ENCODE measurements around the gene MCRIP2. TPM values are rescaled to one million over a fixed set of nuclear protein-coding genes. Genes with fewer than 3 reads are reported as not detected.
"Not testable (repeated sequence)": the region's sequence is repeated elsewhere in the genome, so short reads cannot be mapped to it uniquely, and the experiment has no call there.

Gene MCRIP2
- total RNA-seq, 1 experiment from 2014 or later: 83.1 TPM

- peak overlapping the region; percentile 90 for H3K4me3 ChIP-seq (ENCODE audit: insufficient read depth, low read depth, low read length)
- peak; percentile 73 for DNase-seq
- H3K36me3 ChIP-seq (replicated peaks; ENCODE audit: control insufficient read depth, insufficient read depth, low read length): peaks cover 11% of the 10 kb centered on the region
- no peaks in the 10 kb centered on the region for H3K27me3 ChIP-seq (ENCODE audit: control insufficient read depth, insufficient read depth, low read length)
Observed at GRCh38 chr16:680967-681745, 39.5 kb downstream of the MCRIP2 start.

- no peak for DNase-seq
- Histone ChIP-seq H3K4me3 (ENCODE audit: insufficient read depth, low read depth, low read length) (no peak overlapping the region), H3K36me3 (replicated peaks; ENCODE audit: control insufficient read depth, insufficient read depth, low read length) (peaks cover 11% of the 10 kb centered on the region), H3K27me3 (ENCODE audit: control insufficient read depth, insufficient read depth, low read length) (no peaks in the 10 kb centered on the region)
Observed at GRCh38 chr16:681746-682427, 40.3 kb downstream of the MCRIP2 start.

- Histone ChIP-seq H3K27me3 (ENCODE audit: control insufficient read depth, insufficient read depth, low read length) (no peaks in the 10 kb centered on the region), H3K4me3 (ENCODE audit: insufficient read depth, low read depth, low read length) (peak overlapping the region; percentile 87), H3K36me3 (replicated peaks; ENCODE audit: control insufficient read depth, insufficient read depth, low read length) (peaks cover 11% of the 10 kb centered on the region)
- peak; percentile 57 for DNase-seq
Observed at GRCh38 chr16:682493-683395, 41.1 kb downstream of the MCRIP2 start.

GRCh38 chr16:683396-684070 is 41.9 kb downstream of the MCRIP2 start:
- peak overlapping the region; percentile 87 for H3K4me3 ChIP-seq (ENCODE audit: insufficient read depth, low read depth, low read length)
- H3K36me3 ChIP-seq (replicated peaks; ENCODE audit: control insufficient read depth, insufficient read depth, low read length): peaks cover 11% of the 10 kb centered on the region
- H3K27me3 ChIP-seq (ENCODE audit: control insufficient read depth, insufficient read depth, low read length): no peaks in the 10 kb centered on the region
- peak; percentile 77 for DNase-seq

GRCh38 chr16:684071-684794 is 42.6 kb downstream of the MCRIP2 start, which contains the start of gene JMJD8:
JMJD8 (minus strand) TSS chr16:684334; CDS start chr16:684319, 15 bp downstream.
- H3K27me3 ChIP-seq (ENCODE audit: control insufficient read depth, insufficient read depth, low read length): no peaks in the 10 kb centered on the region

GRCh38 chr16:684961-685696 is 43.5 kb downstream of the MCRIP2 start:
- peaks cover 11% of the 10 kb centered on the region for H3K36me3 ChIP-seq (replicated peaks; ENCODE audit: control insufficient read depth, insufficient read depth, low read length)
- no peaks in the 10 kb centered on the region for H3K27me3 ChIP-seq (ENCODE audit: control insufficient read depth, insufficient read depth, low read length)
- no peak for DNase-seq
- no peak overlapping the region for H3K4me3 ChIP-seq (ENCODE audit: insufficient read depth, low read depth, low read length)

More at GRCh38 chr16:684071-684794, 42.6 kb downstream of the MCRIP2 start, which contains the start of gene JMJD8:
- peak within 1 kb of the TSS; percentile 87 for H3K4me3 ChIP-seq (ENCODE audit: insufficient read depth, low read depth, low read length)
- H3K36me3 ChIP-seq (replicated peaks; ENCODE audit: control insufficient read depth, insufficient read depth, low read length): peaks cover 11% of the 10 kb centered on the region
- DNase-seq: peak; percentile 99

GRCh38 chr16:685967-686366 is 44.3 kb downstream of the MCRIP2 start:
- H3K4me3 ChIP-seq (ENCODE audit: insufficient read depth, low read depth, low read length): no peak overlapping the region
- peaks cover 11% of the 10 kb centered on the region for H3K36me3 ChIP-seq (replicated peaks; ENCODE audit: control insufficient read depth, insufficient read depth, low read length)
- peaks cover 2% of the 10 kb centered on the region for H3K27me3 ChIP-seq (ENCODE audit: control insufficient read depth, insufficient read depth, low read length)
- DNase-seq: peak; percentile 84

- H3K4me3 ChIP-seq (ENCODE audit: insufficient read depth, low read depth, low read length): no peak overlapping the region
- H3K27me3 ChIP-seq (ENCODE audit: control insufficient read depth, insufficient read depth, low read length): peaks cover 5% of the 10 kb centered on the region
- DNase-seq: no peak
- H3K36me3 ChIP-seq (replicated peaks; ENCODE audit: control insufficient read depth, insufficient read depth, low read length): peaks cover 9% of the 10 kb centered on the region
Observed at GRCh38 chr16:686459-687260, 45.0 kb downstream of the MCRIP2 start.

GRCh38 chr16:687499-687898 is 45.9 kb downstream of the MCRIP2 start:
- peaks cover 12% of the 10 kb centered on the region for H3K27me3 ChIP-seq (ENCODE audit: control insufficient read depth, insufficient read depth, low read length)
- no peak overlapping the region for H3K4me3 ChIP-seq (ENCODE audit: insufficient read depth, low read depth, low read length)
- DNase-seq: no peak
- H3K36me3 ChIP-seq (replicated peaks; ENCODE audit: control insufficient read depth, insufficient read depth, low read length): peaks cover 2% of the 10 kb centered on the region

GRCh38 chr16:689175-689897 is 47.7 kb downstream of the MCRIP2 start:
- H3K4me3 ChIP-seq (ENCODE audit: insufficient read depth, low read depth, low read length): peak overlapping the region; percentile 80
- H3K27me3 ChIP-seq (ENCODE audit: control insufficient read depth, insufficient read depth, low read length): peaks cover 30% of the 10 kb centered on the region
- DNase-seq: no peak
- no peaks in the 10 kb centered on the region for H3K36me3 ChIP-seq (replicated peaks; ENCODE audit: control insufficient read depth, insufficient read depth, low read length)

GRCh38 chr16:691242-691641 is 49.6 kb downstream of the MCRIP2 start:
- not testable (repeated sequence) for H3K4me3 ChIP-seq (ENCODE audit: insufficient read depth, low read depth, low read length); DNase-seq; H3K36me3 ChIP-seq (replicated peaks; ENCODE audit: control insufficient read depth, insufficient read depth, low read length)
- H3K27me3 ChIP-seq (ENCODE audit: control insufficient read depth, insufficient read depth, low read length): peaks cover 46% of the 10 kb centered on the region

Measured in H7 (cell line).